SW 1271 (cell line): ENCODE measurements around the gene HPCAL4.
A peak's percentile ranks its signal among the peaks of the same experiment; 100 is the strongest.

Experiments
- DNase-seq, 2 experiments: peaks; one replicate each; lab custom pipeline; 2025; lab: John Stamatoyannopoulos, UW

The HPCAL4 gene

DNA sequence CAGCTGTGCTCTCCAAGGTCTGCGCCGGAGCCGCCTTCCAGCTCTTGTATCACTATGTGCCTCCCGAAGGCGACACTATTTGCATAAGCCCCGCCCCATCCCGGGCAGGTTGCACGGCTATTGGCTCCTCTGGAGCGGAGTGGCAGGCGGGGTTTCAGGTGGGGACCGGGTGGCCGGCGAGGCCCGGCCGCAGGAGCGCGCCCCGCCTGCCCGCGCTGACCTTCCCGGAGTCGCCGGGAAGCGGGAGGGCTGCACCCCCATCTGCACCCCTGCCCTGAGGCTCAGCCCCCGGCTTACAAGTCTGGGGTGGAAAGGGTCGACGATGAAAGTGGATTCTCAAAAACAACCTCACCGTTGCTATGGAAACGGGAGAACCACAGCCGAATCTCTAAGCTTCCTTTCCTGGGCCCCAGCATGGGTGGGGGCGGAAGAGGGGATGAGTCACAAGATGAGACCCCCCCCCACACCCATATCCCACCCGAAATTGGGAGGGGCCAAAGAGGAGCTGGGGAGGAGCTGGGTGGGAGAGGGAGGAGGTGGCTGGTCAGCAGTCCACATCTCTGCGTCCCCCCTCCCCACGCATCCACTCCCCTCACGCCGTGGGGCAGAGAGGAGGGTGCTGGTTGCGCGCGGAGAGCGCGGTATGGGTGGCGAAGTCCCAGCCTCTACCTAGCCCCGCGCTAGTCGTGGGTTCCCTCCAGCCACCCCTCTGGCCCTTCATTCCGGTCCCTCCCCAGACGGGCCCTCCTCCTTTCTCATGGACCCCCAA lies at the start of gene HPCAL4:
Gene HPCAL4, minus strand, starts transcription at position 51 of the 769 bp plus-strand sequence. CDS start 6,830 bp downstream, outside the sequence.
- peak; percentile 47 to 55 for DNase-seq

GRCh38 chr1:39738622-39739366 lies 47.6 kb upstream of the HPCAL4 start, which contains the start of gene PPIE:
TSS of gene PPIE (plus strand) at chr1:39738882. CDS start at chr1:39738901, 19 bp downstream.
- DNase-seq = peak; percentile 82 to 87

DNA sequence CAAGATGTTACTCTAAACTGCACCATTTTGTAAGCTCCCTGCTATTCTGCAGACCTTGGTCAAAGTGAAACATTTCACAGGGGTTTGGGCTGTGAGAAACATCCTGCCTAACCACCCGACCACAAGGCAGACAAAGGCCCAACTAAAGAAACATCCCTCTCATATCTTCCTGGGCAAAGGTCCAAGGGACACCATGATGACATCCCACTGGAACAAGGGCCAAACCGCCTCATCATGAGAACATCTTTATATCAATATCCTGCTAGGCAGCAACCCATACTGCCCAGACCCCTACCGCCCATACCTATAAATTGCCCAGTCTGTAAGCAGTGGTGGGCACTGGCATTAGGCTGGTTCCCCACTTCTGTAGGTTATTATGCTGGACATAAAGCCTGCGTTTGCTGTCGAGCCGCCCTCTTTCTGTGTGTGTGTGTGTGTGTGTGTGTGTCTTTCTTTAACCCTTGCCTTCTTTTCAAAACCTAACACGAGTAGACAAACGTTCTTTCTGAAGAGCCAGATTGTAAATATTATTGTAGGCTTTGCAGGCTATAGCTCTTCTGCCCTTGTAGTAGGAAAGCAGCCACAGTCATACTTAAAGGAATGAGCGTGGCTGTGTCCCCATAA lies 46.4 kb upstream of the HPCAL4 start:
- DNase-seq = no peak

GRCh38 chr1:39735731-39736130 lies 44.5 kb upstream of the HPCAL4 start:
- no peak for DNase-seq

DNA sequence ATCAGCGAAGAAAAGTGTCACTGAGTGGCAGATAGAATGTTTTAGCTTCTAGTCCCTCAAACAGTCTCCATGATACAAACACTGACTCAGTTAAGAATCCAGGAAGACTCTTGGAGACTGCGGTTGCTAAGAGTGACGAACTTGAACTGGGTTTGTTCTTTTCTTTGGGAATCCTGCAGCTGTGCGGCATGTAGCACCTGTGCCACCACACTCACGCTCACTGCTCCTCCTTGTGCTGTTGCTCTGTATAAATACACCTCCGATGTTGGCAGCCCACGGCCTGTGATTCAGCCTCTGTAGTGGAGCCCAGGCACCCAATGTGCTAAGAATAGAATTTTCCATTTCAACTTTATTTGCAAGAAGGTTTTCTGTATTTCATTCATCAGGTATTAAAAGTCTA lies 41.9 kb upstream of the HPCAL4 start:
- no peak for DNase-seq

- DNase-seq = no peak
Observed at GRCh38 chr1:39732730-39733129, 41.5 kb upstream of the HPCAL4 start.

DNA sequence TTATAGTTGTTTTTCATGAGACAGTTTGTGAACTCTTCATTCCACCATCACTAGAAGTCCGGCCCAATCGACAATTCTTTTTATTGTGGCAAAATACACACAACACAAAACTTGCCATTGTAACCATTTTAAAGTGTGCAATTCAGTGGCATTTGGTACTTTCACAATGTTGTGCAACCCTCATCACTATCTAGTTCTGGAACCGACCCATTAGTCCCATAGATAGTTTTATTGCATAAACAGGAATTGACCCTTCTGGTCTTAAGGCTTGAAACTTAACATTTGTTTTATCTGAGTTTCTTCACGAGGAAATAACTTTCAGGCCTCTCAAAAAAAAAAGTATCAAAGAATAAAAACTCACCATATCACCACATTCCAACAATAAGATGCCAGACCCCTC lies 38.6 kb upstream of the HPCAL4 start:
- DNase-seq = no peak

- DNase-seq = no peak
Observed at GRCh38 chr1:39729030-39729429, 37.8 kb upstream of the HPCAL4 start.

- DNase-seq = no peak
Observed at GRCh38 chr1:39727932-39728317, 36.7 kb upstream of the HPCAL4 start.

DNA sequence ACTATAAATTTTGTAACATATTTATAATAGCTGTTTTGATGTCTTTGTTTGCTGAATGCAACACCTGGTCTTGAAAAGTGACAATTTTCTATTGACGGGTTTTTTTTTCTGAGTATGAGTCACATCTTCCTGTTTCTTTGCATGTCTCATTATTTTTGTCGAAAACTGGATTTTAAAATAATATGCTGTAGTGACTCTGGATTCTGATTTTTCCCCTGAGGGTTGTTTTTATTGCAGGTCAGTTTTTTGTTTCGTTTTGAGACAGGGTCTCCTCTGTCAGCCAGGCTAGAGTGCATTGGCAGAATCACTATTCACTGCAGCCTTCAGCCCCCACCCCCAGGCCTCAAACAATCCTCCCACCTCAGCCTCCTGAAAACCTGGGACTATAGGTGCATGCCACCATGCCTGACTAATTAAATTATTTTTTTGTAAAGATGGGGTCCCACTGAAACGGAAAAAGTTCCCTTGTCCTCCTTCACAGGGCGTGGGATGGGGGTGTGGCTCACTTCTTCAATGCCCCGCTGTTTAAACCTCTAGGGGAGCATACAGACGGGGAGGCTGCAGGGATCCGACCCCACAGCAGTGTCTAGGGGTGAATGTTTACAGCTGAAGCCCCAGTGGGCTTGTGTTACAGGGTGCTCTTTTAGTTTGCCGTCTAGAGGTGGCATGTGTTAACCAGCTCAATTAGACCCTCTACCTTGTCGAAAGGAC lies 36.1 kb upstream of the HPCAL4 start:
- DNase-seq = no peak

- DNase-seq = no peak
Observed at GRCh38 chr1:39726600-39726999, 35.4 kb upstream of the HPCAL4 start.

GRCh38 chr1:39722495-39722894 lies 31.3 kb upstream of the HPCAL4 start:
- DNase-seq = peak in 1 of 2 experiments; percentile 4

DNA sequence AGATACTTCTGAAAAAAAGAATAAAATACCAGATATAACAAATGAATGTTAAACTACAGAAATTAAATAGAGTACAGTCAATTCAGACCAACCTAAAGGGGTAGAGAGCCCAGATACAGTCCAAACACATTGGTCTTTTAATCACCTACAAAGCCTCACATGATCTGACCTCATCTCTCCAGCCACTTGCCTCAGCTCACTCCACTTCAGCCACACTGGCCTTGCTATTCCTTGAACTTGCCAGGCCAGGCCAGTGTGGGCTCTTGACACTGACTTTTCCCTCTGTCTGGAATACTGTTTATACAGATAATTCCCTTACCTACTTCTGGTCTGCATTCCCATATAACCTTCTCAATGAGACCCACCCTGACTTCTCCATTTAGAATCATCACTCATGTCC lies 30.4 kb upstream of the HPCAL4 start:
- DNase-seq = no peak

DNA sequence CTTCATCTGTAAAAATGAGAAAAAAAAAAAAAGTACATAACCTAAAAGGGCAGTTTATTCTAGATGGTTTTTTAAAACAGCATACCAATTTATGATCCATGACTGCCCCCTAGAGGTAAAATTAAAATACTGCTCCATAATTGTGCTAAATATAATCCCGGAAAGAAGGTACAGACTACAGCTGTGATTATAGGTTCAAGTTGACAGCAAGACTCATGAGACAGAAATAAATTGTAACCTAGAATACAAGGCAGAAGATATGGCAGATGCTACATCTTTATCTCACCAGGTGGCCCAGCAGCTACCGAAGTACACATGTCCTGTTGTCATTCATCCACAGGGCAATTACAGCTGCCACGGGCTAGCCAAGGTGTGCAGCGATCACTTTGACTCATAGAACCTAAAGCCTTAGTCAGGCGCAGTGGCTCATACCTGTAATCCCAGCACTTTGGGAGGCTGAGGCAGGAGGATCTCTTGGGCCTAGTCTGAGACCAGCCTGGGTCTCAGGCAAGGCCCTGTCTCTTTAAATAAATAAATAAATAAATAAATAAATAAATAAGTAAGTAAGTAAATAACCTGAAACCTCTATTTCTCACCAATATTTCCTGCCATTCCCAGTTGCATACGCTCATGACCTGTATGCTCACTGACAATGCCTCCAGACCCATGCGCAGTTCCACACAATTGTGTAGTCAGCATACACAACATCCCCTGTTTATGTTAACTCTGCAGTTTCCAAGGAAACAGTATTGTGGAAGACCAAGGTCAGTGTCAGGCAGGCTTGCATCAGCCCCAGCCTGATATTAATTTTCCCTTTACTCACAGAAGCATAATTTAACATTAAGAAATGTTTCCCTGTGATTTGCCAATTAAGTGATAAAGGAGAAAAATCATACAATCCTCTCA lies 29.1 kb upstream of the HPCAL4 start:
- peak in 1 of 2 experiments; percentile 66 for DNase-seq

DNA sequence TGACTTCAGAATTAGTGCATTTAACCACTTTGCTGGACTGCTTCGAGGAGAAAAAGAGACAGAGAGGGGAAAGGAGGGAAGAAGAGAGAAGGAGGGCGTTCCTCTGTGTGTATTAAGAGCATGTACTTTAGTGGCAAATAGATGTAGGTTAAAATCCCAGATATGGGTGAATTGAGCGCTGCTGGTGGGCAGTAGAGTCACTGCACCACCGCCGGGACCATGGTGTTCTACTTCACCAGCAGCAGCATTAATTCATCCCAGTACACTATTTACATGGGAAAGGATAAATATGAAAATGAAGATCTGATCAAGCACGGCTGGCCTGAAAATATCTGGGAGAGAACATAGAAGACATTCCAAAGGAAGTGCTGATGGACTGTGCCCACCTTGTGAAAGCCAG lies 26.6 kb upstream of the HPCAL4 start:
- no peak for DNase-seq

GRCh38 chr1:39713557-39713956 lies 22.3 kb upstream of the HPCAL4 start:
- no peak for DNase-seq

DNA sequence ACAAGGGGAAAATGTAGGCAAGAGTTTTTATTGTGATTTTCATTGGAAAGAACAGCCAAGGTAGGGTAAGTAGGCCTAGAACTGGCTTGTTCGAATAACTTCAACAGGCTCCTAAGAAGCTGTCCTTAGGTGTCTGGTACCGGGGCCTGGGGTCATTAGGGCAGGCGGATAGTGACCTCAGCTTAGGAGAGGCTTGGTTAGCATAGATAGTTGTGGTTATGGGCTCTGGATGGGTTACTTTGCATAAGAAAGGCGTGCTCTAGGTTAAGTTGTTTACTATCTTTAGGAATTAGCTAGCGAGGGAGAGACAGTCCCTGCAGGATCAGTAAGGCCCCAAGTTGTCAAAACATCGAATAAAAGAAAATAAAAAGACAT lies 20.7 kb upstream of the HPCAL4 start:
- DNase-seq = no peak

DNA sequence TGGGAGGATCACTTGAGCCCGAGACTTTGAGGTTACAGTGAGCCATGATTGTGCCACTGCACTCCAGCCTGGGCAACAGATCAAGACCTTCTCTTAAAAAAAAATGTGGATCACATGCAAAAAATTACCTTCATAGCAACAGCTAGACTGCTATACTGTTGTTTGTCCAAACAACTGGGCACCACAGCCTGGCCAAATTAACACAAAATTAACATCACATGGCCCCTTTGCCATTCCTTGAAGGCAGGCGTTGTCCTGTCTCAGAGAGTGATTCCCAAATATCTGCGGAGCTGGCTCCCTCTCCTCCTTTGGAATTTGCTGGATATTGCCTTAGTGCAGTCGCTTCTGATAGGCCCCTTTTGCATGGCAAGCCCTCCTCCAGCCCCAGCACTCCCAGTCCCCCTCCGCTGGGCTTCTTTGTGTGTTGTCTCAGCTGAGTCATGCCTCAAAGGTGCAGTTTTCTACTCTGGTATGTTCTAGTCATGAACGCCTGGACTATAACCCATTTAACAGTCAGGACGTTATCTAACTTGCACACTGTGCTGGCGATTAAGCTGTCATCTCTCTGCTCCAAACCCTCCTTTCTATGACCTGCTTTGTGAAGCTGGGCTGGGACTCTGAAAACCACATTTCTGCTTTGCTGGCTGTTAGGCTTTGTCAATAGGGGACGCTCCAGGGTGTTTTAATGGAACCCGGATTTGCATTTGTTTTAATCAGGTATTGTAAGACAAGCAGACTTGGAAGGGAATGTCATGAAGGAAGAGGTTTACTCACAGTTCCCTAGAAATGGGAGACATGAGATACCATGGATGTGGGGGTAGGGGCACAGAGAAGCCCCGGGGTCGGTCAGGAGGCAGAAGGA lies 20.1 kb upstream of the HPCAL4 start:
- no peak for DNase-seq

DNA sequence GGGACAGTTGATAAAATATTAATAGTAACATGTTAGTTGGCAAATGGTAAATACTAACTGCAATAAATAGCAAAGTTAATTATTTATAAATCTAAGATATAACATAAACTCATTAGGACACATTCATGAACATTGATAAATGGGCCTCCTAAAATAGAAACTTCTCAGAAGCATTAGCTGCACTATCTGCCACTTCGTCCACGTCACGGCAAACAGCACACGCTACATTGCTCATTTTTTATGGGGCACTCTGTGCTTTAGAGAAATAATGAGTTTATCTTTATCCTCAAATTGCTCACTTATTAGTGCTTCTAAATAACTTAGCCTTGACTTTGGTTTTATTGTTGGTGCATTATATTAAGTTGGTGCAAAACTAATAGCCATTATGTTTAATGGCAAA lies 16.3 kb upstream of the HPCAL4 start:
- no peak for DNase-seq

DNA sequence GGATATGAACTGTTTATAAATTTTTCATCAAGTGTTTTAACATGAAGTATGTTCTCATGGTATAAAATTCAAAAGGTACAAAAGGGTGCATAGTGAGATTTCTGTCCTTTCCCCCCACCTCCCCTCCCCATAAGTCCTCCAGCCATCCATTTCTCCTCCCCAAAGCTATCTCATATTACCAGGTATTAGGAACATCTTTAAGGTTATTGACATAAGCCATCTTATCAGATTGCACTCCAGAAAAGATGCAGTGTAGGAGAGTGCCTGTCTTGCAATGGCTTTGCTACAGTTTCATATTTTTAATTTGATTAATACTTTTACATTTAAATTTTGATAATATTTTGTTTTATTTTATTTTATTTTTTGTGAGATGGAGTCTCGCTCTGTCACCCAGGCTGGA lies 13.5 kb upstream of the HPCAL4 start:
- DNase-seq = no peak
